HCT116 (cell line): ENCODE results near the gene CD2BP2. TPM values are rescaled to one million over a fixed set of nuclear protein-coding genes. Genes with fewer than 3 reads are reported as not detected.

Experiments
- ATAC-seq: fragments of 200-7000 bp; cut with Tn5 transposase; 2 replicates; pipeline ENCODE4 v1.9.1; 2020; ENCODE audit warnings: mild to moderate bottlenecking, moderate library complexity
- BruUV-seq: library from RNA; stranded (reverse); fragments of 400-500 nt; replicated peaks from 2 replicates; lab custom pipeline; 2021; lab: Mats Ljungman, UMichigan
- CTCF ChIA-PET: fragments of 300-600 bp; sonication (Branson Sonifier 250); formaldehyde crosslinking; loops from one replicate; lab custom pipeline; 2021; ENCODE audit warnings: antibody characterized with exemption; lab: Charles Lee
- POLR2A ChIA-PET: fragments of 300-600, 350-600 bp; sonication (Branson Sonifier 250); formaldehyde crosslinking; loops from one replicate; lab custom pipeline; 2021; ENCODE audit warnings: antibody characterized with exemption; lab: Charles Lee
- RAD21 ChIA-PET, 2 experiments: fragments of 300-600 bp; sonication (Branson Sonifier 250); formaldehyde crosslinking; loops; one replicate each; lab custom pipeline; 2023; ENCODE audit warnings: low total read pairs in 2 of 2; ENCODE audit not compliant: uncharacterized antibody in 2 of 2, unreplicated experiment in 2 of 2, low non-redundant PET in 1 of 2; lab: Charles Lee
- DNase-seq: peaks from one replicate; pipeline ENCODE4 v3.0.0-alpha.2; 2010; ENCODE audit warnings: low read depth, low spot score
- H2AFZ ChIP-seq: fragments of 200-600 bp; shearing (Covaris generic), sonication (generic); 2 replicates; pipeline ENCODE4 v1.6.1; 2017; ENCODE audit warnings: low read depth, mixed run types, mixed read lengths, antibody characterized with exemption, low read length; ENCODE audit not compliant: poor library complexity, severe bottlenecking
- H3K27ac ChIP-seq: 2 replicates; pipeline ENCODE4 v1.5.1; 2012; ENCODE audit warnings: low read depth, low read length
- H3K27me3 ChIP-seq: fragments of 200-600 bp; sonication (generic); 2 replicates; pipeline ENCODE4 v1.6.1; 2016; ENCODE audit warnings: mixed run types, low read length, mixed read lengths; ENCODE audit not compliant: insufficient read depth
- H3K36me3 ChIP-seq, 2 experiments: fragments of 200-500 bp in 1 of 2; fragments of 200-600 bp in 1 of 2; sonication (Bioruptor generic) in 1 of 2; sonication (generic) in 1 of 2; 2 replicates each; pipeline versions ENCODE4 v1.5.1 to v1.6.1; 2014 to 2016; ENCODE audit warnings: low read length in 2 of 2, inconsistent platforms in 1 of 2, mixed read lengths in 1 of 2, mixed run types in 1 of 2; ENCODE audit not compliant: insufficient read depth in 2 of 2, control insufficient read depth in 1 of 2
- H3K4me1 ChIP-seq, 2 experiments: fragments of 200-600 bp in 1 of 2; sonication (generic) in 1 of 2; 2 replicates each; pipeline versions ENCODE4 v1.5.1 to v1.6.1; 2012 to 2017; ENCODE audit warnings: low read length in 2 of 2, inconsistent platforms in 1 of 2, mild to moderate bottlenecking in 1 of 2, mixed read lengths in 1 of 2, mixed run types in 1 of 2, moderate library complexity in 1 of 2; ENCODE audit not compliant: insufficient read depth in 2 of 2, control insufficient read depth in 1 of 2
- H3K4me2 ChIP-seq: fragments of 200-600 bp; sonication (generic); 2 replicates; pipeline ENCODE4 v1.6.1; 2017; ENCODE audit warnings: mixed run types, low read length, mixed read lengths
- H3K4me3 ChIP-seq, 2 experiments: fragments of 200-600 bp in 1 of 2; sonication (generic) in 1 of 2; replicated peaks in 1 of 2; 2 replicates each; pipeline ENCODE4 v1.5.1; 2011 to 2016; ENCODE audit warnings: low read length in 2 of 2, control low read depth in 1 of 2, low read depth in 1 of 2, mild to moderate bottlenecking in 1 of 2, mixed read lengths in 1 of 2, mixed run types in 1 of 2
- H3K79me2 ChIP-seq: fragments of 200-600 bp; sonication (generic); 2 replicates; pipeline ENCODE4 v1.6.1; 2017; ENCODE audit warnings: mild to moderate bottlenecking, mixed run types, low read length, moderate library complexity, mixed read lengths; ENCODE audit not compliant: insufficient read depth
- H3K9ac ChIP-seq: fragments of 200-600 bp; sonication (generic); 2 replicates; pipeline ENCODE4 v1.6.1; 2016; ENCODE audit warnings: low read length, mixed read lengths
- H3K9me2 ChIP-seq: fragments of 200-600 bp; sonication (generic), shearing (Covaris generic); 2 replicates; pipeline ENCODE4 v1.6.1; 2017; ENCODE audit warnings: mixed run types, mild to moderate bottlenecking, moderate library complexity; ENCODE audit not compliant: insufficient read depth
- H3K9me3 ChIP-seq, 2 experiments: fragments of 200-500 bp in 1 of 2; fragments of 200-600 bp in 1 of 2; sonication (Bioruptor generic) in 1 of 2; sonication (generic) in 1 of 2; 2 replicates each; pipeline ENCODE4 v1.6.1; 2014 to 2017; ENCODE audit warnings: low read length in 2 of 2, mixed read lengths in 2 of 2, inconsistent platforms in 1 of 2, low read depth in 1 of 2, mild to moderate bottlenecking in 1 of 2, mixed run types in 1 of 2, moderate library complexity in 1 of 2; ENCODE audit not compliant: control insufficient read depth in 1 of 2, insufficient read depth in 1 of 2
- H4K20me1 ChIP-seq: fragments of 200-600 bp; sonication (generic), shearing (Covaris generic); 2 replicates; pipeline ENCODE4 v1.6.1; 2017; ENCODE audit warnings: mixed run types, mild to moderate bottlenecking, moderate library complexity; ENCODE audit not compliant: insufficient read depth
- CEBPB ChIP-seq: IDR thresholded peaks from 2 replicates; pipeline ENCODE4 v1.6.1; 2012; ENCODE audit warnings: low read depth
- POLR2A ChIP-seq: IDR thresholded peaks from 2 replicates; pipeline ENCODE4 v1.7.0; 2011; ENCODE audit warnings: borderline replicate concordance; ENCODE audit not compliant: insufficient read depth, insufficient read length; ENCODE audit errors: extremely low read depth
- POLR2AphosphoS5 ChIP-seq: IDR thresholded peaks from 2 replicates; pipeline ENCODE4 v1.6.1; 2011; ENCODE audit warnings: mild to moderate bottlenecking, low read depth, low read length, moderate library complexity
- RAD21 ChIP-seq: IDR thresholded peaks from 2 replicates; pipeline ENCODE4 v1.6.1; 2012; ENCODE audit warnings: low read depth, mild to moderate bottlenecking
- SP1 ChIP-seq: IDR thresholded peaks from 2 replicates; pipeline ENCODE4 v1.6.1; 2012; ENCODE audit warnings: low read depth
- SRF ChIP-seq: IDR thresholded peaks from 2 replicates; pipeline ENCODE4 v1.6.1; 2012; ENCODE audit warnings: low read depth
- intact Hi-C: fragments of 100-400 bp; cut with micrococcal nuclease; formaldehyde crosslinking; loops from 2 replicates; pipeline ENCODE4 v1.10.0; 2022
- total RNA-seq: library from RNA; stranded (reverse); gene quantifications from one replicate; pipeline ENCODE4 v1.2.1, GENCODE V29; 2021; ENCODE audit not compliant: unreplicated experiment
- TF ChIP-seq, protein P1 (sequence below): IDR thresholded peaks from 2 replicates; pipeline ENCODE4 v1.6.1; 2012; ENCODE audit warnings: low read depth

The CD2BP2 gene
- total RNA-seq, 1 experiment from 2014 or later = 51.8 TPM

- intact Hi-C loops = no loop called here
- Histone ChIP-seq H3K4me3 (no peak overlapping the region), H3K9me3 (no peaks in the 10 kb centered on the region), H3K9ac (no peak overlapping the region), H3K36me3 (no peaks in the 10 kb centered on the region), H2AFZ (no peak overlapping the region), H3K4me1 (peaks cover 14 to 33% of the 10 kb centered on the region in 2 experiments), H3K27me3 (no peaks in the 10 kb centered on the region), H3K9me2 (no peaks in the 10 kb centered on the region), H3K79me2 (no peaks in the 10 kb centered on the region), H4K20me1 (no peaks in the 10 kb centered on the region), H3K4me2 (no peak overlapping the region), H3K27ac (no peak overlapping the region)
- POLR2A ChIA-PET = no interaction called here
- no peak for ATAC-seq
- TF ChIP-seq RAD21 (no peak), SP1 (no peak), SRF (no peak), CEBPB (no peak), POLR2A (no peak), POLR2AphosphoS5 (no peak)
- TF ChIP-seq, protein P1, sequence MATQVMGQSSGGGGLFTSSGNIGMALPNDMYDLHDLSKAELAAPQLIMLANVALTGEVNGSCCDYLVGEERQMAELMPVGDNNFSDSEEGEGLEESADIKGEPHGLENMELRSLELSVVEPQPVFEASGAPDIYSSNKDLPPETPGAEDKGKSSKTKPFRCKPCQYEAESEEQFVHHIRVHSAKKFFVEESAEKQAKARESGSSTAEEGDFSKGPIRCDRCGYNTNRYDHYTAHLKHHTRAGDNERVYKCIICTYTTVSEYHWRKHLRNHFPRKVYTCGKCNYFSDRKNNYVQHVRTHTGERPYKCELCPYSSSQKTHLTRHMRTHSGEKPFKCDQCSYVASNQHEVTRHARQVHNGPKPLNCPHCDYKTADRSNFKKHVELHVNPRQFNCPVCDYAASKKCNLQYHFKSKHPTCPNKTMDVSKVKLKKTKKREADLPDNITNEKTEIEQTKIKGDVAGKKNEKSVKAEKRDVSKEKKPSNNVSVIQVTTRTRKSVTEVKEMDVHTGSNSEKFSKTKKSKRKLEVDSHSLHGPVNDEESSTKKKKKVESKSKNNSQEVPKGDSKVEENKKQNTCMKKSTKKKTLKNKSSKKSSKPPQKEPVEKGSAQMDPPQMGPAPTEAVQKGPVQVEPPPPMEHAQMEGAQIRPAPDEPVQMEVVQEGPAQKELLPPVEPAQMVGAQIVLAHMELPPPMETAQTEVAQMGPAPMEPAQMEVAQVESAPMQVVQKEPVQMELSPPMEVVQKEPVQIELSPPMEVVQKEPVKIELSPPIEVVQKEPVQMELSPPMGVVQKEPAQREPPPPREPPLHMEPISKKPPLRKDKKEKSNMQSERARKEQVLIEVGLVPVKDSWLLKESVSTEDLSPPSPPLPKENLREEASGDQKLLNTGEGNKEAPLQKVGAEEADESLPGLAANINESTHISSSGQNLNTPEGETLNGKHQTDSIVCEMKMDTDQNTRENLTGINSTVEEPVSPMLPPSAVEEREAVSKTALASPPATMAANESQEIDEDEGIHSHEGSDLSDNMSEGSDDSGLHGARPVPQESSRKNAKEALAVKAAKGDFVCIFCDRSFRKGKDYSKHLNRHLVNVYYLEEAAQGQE = no peak
- BruUV-seq = no TSS peak
- RAD21 ChIA-PET = no interaction called here
- CTCF ChIA-PET = no interaction called here
- DNase-seq = no peak
These were observed 25.7 kb upstream of the CD2BP2 start for GRCh38 chr16:30380803-30381208.
